Fibroblast of lung (primary cell): Measurements from ENCODE around the gene ATG2A.

ENCODE experiments used
- EZH2 ChIP-seq: IDR thresholded peaks from 2 replicates; pipeline ENCODE4 v1.5.1; 2012; ENCODE audit warnings: low read length, control low read depth, mild to moderate bottlenecking; ENCODE audit errors: missing control alignments
- TF ChIP-seq, protein P1 (sequence below), 2 donors: IDR thresholded peaks in 1 of 2; conservative IDR thresholded peaks in 1 of 2; 1 replicate in 1 of 2; 2 replicates in 1 of 2; pipeline ENCODE4 v1.5.1; 2011 to 2012; ENCODE audit warnings: low read length in 2 of 2, control low read depth in 1 of 2, inconsistent platforms in 1 of 2, low read depth in 1 of 2, mild to moderate bottlenecking in 1 of 2

DNA sequence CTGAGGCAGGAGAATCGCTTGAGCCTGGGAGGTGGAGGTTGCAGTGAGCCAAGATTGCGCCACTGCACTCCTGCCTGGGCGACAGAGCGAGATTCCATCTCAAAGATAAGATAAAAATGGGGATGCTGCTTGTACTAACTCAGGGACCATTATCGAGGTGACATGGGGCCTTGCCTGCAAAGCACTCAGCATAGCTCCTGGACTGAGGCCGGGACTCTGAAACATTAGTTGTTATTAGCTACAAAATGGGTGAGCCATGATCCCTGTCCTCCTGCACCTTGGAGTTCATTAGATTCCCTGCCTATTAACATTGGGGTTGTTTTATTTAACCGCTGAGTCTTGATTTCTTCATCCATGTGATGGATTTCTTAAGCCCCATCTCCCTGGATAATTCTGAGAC, 12.6 kb upstream of the ATG2A start:
- TF ChIP-seq, protein P1, sequence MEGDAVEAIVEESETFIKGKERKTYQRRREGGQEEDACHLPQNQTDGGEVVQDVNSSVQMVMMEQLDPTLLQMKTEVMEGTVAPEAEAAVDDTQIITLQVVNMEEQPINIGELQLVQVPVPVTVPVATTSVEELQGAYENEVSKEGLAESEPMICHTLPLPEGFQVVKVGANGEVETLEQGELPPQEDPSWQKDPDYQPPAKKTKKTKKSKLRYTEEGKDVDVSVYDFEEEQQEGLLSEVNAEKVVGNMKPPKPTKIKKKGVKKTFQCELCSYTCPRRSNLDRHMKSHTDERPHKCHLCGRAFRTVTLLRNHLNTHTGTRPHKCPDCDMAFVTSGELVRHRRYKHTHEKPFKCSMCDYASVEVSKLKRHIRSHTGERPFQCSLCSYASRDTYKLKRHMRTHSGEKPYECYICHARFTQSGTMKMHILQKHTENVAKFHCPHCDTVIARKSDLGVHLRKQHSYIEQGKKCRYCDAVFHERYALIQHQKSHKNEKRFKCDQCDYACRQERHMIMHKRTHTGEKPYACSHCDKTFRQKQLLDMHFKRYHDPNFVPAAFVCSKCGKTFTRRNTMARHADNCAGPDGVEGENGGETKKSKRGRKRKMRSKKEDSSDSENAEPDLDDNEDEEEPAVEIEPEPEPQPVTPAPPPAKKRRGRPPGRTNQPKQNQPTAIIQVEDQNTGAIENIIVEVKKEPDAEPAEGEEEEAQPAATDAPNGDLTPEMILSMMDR (conservative IDR thresholded peaks at IDR 0.05 in 1 of 2, IDR thresholded peaks at IDR 0.05 in 1 of 2; ENCODE audit: low read depth in 1 of 2, low read length in 2 of 2), result no peak
- TF ChIP-seq EZH2, result no peak
